A549 treated with CpdA at 1 μM for 4 hours (cell line): Measurements from ENCODE around the gene OR4X2. TPM values are rescaled to one million over a fixed set of nuclear protein-coding genes. Genes with fewer than 3 reads are reported as not detected.

ENCODE experiments used
- total RNA-seq: library from RNA; stranded (reverse); fragments of 200-300 nt; extraction: Qiagen RNA extraction; gene quantifications from 5 replicates; pipeline ENCODE4 v1.2.3, GENCODE V29; 2022; ENCODE audit warnings: low read depth

The OR4X2 gene
- total RNA-seq = not detected in 5 replicates

GRCh38 chr11:48244804-48245203 is at the start of gene OR4X2:
TSS of gene OR4X2 (plus strand) at chr11:48245104. CDS start at chr11:48245104, 0 bp downstream.

GRCh38 chr11:48216510-48216909 is 28.4 kb upstream of the OR4X2 start, which contains the start of gene OR4B1:
TSS of gene OR4B1 (plus strand) at chr11:48216810. CDS start at chr11:48216810, 0 bp downstream.

GRCh38 chr11:48263423-48263911 is 18.6 kb downstream of the OR4X2 start, which contains the start of gene OR4X1:
TSS of gene OR4X1 (plus strand) at chr11:48263861. CDS start at chr11:48263861, 0 bp downstream.

Other genes with a start within 250 kb of the OR4X2 start
- not detected in 5 replicates for gene OR4B1, start 28.3 kb upstream of the OR4X2 start, total RNA-seq
- gene OR4X1, start 18.8 kb downstream of the OR4X2 start, total RNA-seq = not detected in 5 replicates
- gene OR4S1, start 61.1 kb downstream of the OR4X2 start, total RNA-seq = not detected in 5 replicates
- gene OR4C3, start 79.8 kb downstream of the OR4X2 start, total RNA-seq = not detected in 5 replicates
- not detected in 5 replicates for gene OR4C5, start 121.4 kb downstream of the OR4X2 start, total RNA-seq
- gene OR4A47, start 243.7 kb downstream of the OR4X2 start, total RNA-seq = not detected in 5 replicates